RWPE2 (cell line): Measurements from ENCODE around the gene RELN.

Experiments
- ATAC-seq: fragments of 200-7000 bp; cut with Tn5 transposase; 3 replicates; pipeline ENCODE4 v1.9.1; 2021; ENCODE audit warnings: low read depth
- DNase-seq: peaks from one replicate; pipeline ENCODE4 v3.0.0-alpha.2; 2020; ENCODE audit warnings: low spot score
- H3K27ac ChIP-seq: fragments of 450-650 bp; 2 replicates; pipeline ENCODE4 v1.5.1; 2017; ENCODE audit warnings: mild to moderate bottlenecking; ENCODE audit not compliant: poor library complexity, severe bottlenecking
- H3K27me3 ChIP-seq: fragments of 250-450 bp; sonication (Bioruptor Pico); 2 replicates; pipeline ENCODE4 v1.5.1; 2021; ENCODE audit warnings: mild to moderate bottlenecking, moderate library complexity; ENCODE audit not compliant: insufficient read depth, poor library complexity, severe bottlenecking
- H3K36me3 ChIP-seq: fragments of 250-450 bp; sonication (Bioruptor Pico); 2 replicates; pipeline ENCODE4 v1.5.1; 2020; ENCODE audit warnings: low read depth, mild to moderate bottlenecking, moderate library complexity
- H3K4me1 ChIP-seq: fragments of 250-450 bp; sonication (Bioruptor Pico); 2 replicates; pipeline ENCODE4 v1.5.1; 2021; ENCODE audit warnings: mild to moderate bottlenecking, moderate library complexity; ENCODE audit not compliant: insufficient read depth, poor library complexity, severe bottlenecking
- H3K4me3 ChIP-seq: fragments of 250-450 bp; sonication (Bioruptor Pico); 2 replicates; pipeline ENCODE4 v1.5.1; 2021; ENCODE audit warnings: mild to moderate bottlenecking, moderate library complexity; ENCODE audit not compliant: severe bottlenecking
- H3K9me3 ChIP-seq: fragments of 250-450 bp; sonication (Bioruptor Pico); 2 replicates; pipeline ENCODE4 v1.5.1; 2021; ENCODE audit warnings: mild to moderate bottlenecking, moderate library complexity; ENCODE audit not compliant: severe bottlenecking
- TF ChIP-seq, protein P1 (sequence below): fragments of 450-650 bp; IDR thresholded peaks from one replicate; pipeline ENCODE4 v1.5.1; 2017; ENCODE audit warnings: mild to moderate bottlenecking, moderate library complexity; ENCODE audit not compliant: poor library complexity, severe bottlenecking

Gene RELN

DNA sequence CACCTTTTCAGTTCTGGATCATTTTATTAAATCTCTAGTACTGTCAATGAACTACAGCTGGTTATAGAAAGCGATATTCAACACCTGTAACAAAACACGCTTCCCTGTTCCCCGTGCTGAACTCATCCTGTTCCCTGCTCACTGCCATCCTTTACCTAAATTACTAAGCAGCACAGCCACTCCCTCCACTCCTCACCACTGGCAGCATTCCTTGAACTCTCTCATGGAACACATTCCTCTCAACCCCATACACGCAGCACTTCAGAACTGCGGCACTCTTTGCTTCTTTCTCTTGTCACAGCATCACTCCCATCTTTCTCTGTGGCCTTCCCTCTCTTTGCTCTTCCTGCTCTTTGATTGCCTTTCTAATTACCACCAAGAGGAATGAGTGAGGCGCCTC, 27.4 kb downstream of the RELN start:
- Histone ChIP-seq H3K27ac (no peak overlapping the region), H3K36me3 (no peaks in the 10 kb centered on the region), H3K4me3 (no peak overlapping the region), H3K9me3 (no peaks in the 10 kb centered on the region), H3K27me3 (peaks cover 17% of the 10 kb centered on the region), H3K4me1 (no peaks in the 10 kb centered on the region)
- no peak for DNase-seq
- TF ChIP-seq, protein P1, sequence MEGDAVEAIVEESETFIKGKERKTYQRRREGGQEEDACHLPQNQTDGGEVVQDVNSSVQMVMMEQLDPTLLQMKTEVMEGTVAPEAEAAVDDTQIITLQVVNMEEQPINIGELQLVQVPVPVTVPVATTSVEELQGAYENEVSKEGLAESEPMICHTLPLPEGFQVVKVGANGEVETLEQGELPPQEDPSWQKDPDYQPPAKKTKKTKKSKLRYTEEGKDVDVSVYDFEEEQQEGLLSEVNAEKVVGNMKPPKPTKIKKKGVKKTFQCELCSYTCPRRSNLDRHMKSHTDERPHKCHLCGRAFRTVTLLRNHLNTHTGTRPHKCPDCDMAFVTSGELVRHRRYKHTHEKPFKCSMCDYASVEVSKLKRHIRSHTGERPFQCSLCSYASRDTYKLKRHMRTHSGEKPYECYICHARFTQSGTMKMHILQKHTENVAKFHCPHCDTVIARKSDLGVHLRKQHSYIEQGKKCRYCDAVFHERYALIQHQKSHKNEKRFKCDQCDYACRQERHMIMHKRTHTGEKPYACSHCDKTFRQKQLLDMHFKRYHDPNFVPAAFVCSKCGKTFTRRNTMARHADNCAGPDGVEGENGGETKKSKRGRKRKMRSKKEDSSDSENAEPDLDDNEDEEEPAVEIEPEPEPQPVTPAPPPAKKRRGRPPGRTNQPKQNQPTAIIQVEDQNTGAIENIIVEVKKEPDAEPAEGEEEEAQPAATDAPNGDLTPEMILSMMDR: no peak
- no peak for ATAC-seq

DNA sequence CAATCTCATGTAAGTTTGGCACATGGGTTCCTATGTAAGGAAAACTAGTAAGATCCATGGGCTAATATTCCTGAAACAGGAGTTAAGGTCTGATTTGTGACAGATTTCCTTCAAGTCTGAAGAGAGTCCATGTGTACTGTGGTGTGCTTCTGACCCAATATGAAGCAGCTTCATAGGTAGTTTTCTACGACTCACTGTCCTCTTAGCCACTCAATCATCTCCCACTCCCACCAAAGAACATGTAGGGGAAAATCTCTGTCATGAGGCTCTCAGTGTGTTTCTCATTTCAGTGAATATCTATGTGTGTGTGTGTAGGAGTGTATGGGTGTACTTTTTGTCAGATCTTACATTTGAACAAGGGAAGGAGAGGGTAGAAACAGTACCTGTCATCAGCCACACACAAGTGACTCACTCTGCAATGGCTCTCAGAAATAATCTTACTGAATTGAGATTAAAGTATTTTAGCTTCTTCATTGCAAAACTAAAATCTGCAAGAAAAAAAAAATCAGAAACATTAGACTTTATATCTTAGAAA, 31.1 kb downstream of the RELN start:
- Histone ChIP-seq H3K36me3 (no peaks in the 10 kb centered on the region), H3K4me3 (no peak overlapping the region), H3K27me3 (peaks cover 29% of the 10 kb centered on the region), H3K9me3 (no peaks in the 10 kb centered on the region), H3K4me1 (no peaks in the 10 kb centered on the region), H3K27ac (no peak overlapping the region)
- TF ChIP-seq, protein P1: no peak
- ATAC-seq (no peak), DNase-seq (no peak)

DNA sequence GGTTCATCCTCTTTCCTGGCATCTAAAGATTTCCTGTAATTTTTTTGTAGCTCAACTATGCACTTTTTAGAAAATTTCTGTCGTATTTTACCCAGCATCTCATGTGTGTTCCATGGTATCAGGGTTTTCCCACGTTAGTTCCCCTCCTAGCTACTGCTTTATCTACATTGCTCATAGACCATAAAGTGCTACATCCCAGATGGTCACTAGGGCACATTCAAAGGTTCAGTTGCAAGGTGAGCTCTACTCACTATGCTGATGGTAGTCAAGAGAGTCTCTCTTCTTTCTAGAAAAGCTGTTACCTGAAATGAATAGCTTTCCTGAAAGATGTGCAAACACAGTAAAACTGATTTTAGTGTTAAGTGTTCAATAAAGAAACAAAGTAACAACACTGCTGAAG, 33.5 kb downstream of the RELN start:
- H3K27ac ChIP-seq: no peak overlapping the region
- peaks cover 28% of the 10 kb centered on the region for H3K27me3 ChIP-seq
- DNase-seq: no peak
- ATAC-seq: no peak
- no peak overlapping the region for H3K4me3 ChIP-seq
- H3K4me1 ChIP-seq: no peaks in the 10 kb centered on the region
- H3K36me3 ChIP-seq: no peaks in the 10 kb centered on the region
- H3K9me3 ChIP-seq: no peaks in the 10 kb centered on the region
- TF ChIP-seq, protein P1: no peak

DNA sequence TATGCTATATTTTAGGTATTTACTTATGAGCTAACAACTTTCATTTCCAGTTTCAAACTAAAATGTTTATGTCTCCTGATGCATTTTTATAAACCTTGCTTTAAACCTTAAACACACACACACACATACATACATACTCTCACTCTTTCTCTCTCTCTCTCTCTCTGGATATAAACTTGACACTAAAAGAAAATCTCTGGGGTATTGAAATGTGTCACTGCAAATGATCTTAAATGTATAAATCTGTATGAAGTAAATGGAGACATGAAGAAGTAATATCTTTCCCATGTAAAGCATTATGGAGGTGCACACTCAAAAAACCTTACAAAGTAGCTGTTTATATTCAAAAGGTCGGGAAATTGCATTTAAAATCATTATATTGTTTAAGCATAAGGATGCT, 37.0 kb downstream of the RELN start:
- TF ChIP-seq, protein P1: no peak

DNA sequence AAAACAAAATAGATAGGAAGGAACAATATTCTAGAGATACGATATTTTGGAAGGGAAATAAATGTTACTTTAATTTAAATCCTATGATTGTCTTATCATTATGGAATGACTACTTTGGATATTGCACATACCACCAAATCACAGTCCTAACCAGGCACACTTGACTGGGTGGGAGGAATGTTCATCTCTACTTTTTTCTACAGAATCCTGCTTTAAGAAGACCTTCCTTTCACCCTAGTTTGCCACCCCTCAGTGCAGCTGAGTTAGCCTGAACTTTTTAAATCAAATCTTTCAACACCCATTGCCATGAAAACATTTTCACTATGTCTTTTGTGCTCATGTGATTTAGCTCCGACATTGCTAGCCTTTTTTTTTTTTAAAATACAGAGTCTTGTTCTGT, 38.1 kb downstream of the RELN start:
- TF ChIP-seq, protein P1: no peak
- no peaks in the 10 kb centered on the region for H3K36me3 ChIP-seq
- peaks cover 18% of the 10 kb centered on the region for H3K27me3 ChIP-seq
- no peaks in the 10 kb centered on the region for H3K9me3 ChIP-seq
- no peaks in the 10 kb centered on the region for H3K4me1 ChIP-seq
- ATAC-seq (no peak), DNase-seq (no peak)
- H3K27ac ChIP-seq: no peak overlapping the region
- no peak overlapping the region for H3K4me3 ChIP-seq

More for the DNA sequence above, 37.0 kb downstream of the RELN start:
- DNase-seq (no peak), ATAC-seq (no peak)
- H3K36me3 ChIP-seq: no peaks in the 10 kb centered on the region
- H3K4me3 ChIP-seq: no peak overlapping the region
- peaks cover 21% of the 10 kb centered on the region for H3K27me3 ChIP-seq
- no peaks in the 10 kb centered on the region for H3K4me1 ChIP-seq
- H3K27ac ChIP-seq: no peak overlapping the region
- no peaks in the 10 kb centered on the region for H3K9me3 ChIP-seq
